ENCODE results near the gene PREB. TPM values are rescaled to one million over a fixed set of nuclear protein-coding genes. Genes with fewer than 3 reads are reported as not detected.

PREB gene
- total RNA-seq, 1 donor from 2014 or later, result 48.9 TPM

- Histone ChIP-seq H3K9ac (ENCODE audit: low read length) (no peak within 1 kb of the TSS), H3K9me3 (ENCODE audit: insufficient read depth, low read depth, low read length) (peaks cover 4% of the 10 kb centered on the region), H3K27me3 (ENCODE audit: insufficient read depth, low read length) (peaks cover 13% of the 10 kb centered on the region), H2AFZ (ENCODE audit: low read depth, low read length) (no peak within 1 kb of the TSS), H3K79me2 (ENCODE audit: insufficient read depth, low read length) (peaks cover under 1% of the 10 kb centered on the region), H3K4me3 (ENCODE audit: insufficient read depth, low read depth, low read length) (no peak within 1 kb of the TSS), H3K4me2 (ENCODE audit: low read length) (no peak within 1 kb of the TSS), H3K36me3 (ENCODE audit: insufficient read depth, low read length) (no peaks in the 10 kb centered on the region), H4K20me1 (ENCODE audit: insufficient read depth, low read length) (no peaks in the 10 kb centered on the region), H3K27ac (ENCODE audit: low read depth, low read length) (no peak within 1 kb of the TSS), H3K4me1 (ENCODE audit: insufficient read depth, low read length) (no peaks in the 10 kb centered on the region)
- H3K36me3 Mint-ChIP-seq (ENCODE audit: low read depth, unreplicated experiment), result no peaks in the 10 kb centered on the region
- no peaks in the 10 kb centered on the region for H3K4me1 Mint-ChIP-seq (ENCODE audit: low read depth, unreplicated experiment)
- no peak within 1 kb of the TSS for H3K4me3 Mint-ChIP-seq (ENCODE audit: unreplicated experiment)
- H3K27me3 Mint-ChIP-seq (ENCODE audit: low read depth, unreplicated experiment), result peaks cover 27% of the 10 kb centered on the region
- H3K9me3 Mint-ChIP-seq (ENCODE audit: unreplicated experiment), result peaks cover 2% of the 10 kb centered on the region
- no peak within 1 kb of the TSS for H3K27ac Mint-ChIP-seq (ENCODE audit: unreplicated experiment)
- DNase-seq (ENCODE audit: low read depth) (no peak), FAIRE-seq (no peak)
- TF ChIP-seq CTCF (IDR thresholded peaks at IDR 0.05; ENCODE audit: insufficient read depth, low read depth, low read length) (no peak), EZH2 (IDR thresholded peaks at IDR 0.05; ENCODE audit: insufficient read depth, low read length) (no peak)
These were observed 4.9 kb upstream of the PREB start, which contains the start of gene PRR30 for GRCh38 chr2:27139310-27139709. Gene PRR30 (minus strand): TSS chr2:27139410. CDS start chr2:27138329, 1,081 bp downstream.

- Mint-ChIP-seq H3K27ac (ENCODE audit: unreplicated experiment) (no peak overlapping the region), H3K4me1 (ENCODE audit: low read depth, unreplicated experiment) (peaks cover 2% of the 10 kb centered on the region), H3K9me3 (ENCODE audit: unreplicated experiment) (no peaks in the 10 kb centered on the region), H3K27me3 (ENCODE audit: low read depth, unreplicated experiment) (peaks cover 22% of the 10 kb centered on the region), H3K36me3 (ENCODE audit: low read depth, unreplicated experiment) (peaks cover under 1% of the 10 kb centered on the region), H3K4me3 (ENCODE audit: unreplicated experiment) (no peak overlapping the region)
- no peak for DNase-seq (ENCODE audit: low read depth)
- no peak overlapping the region for H3K9ac ChIP-seq (ENCODE audit: low read length)
- H2AFZ ChIP-seq (ENCODE audit: low read depth, low read length), result no peak overlapping the region
- peaks cover 8% of the 10 kb centered on the region for H4K20me1 ChIP-seq (ENCODE audit: insufficient read depth, low read length)
- H3K4me3 ChIP-seq (ENCODE audit: insufficient read depth, low read depth, low read length), result no peak overlapping the region
- no peak for TF ChIP-seq EZH2 (IDR thresholded peaks at IDR 0.05; ENCODE audit: insufficient read depth, low read length)
- no peak for TF ChIP-seq CTCF (IDR thresholded peaks at IDR 0.05; ENCODE audit: insufficient read depth, low read depth, low read length)
- peaks cover 8% of the 10 kb centered on the region for H3K4me1 ChIP-seq (ENCODE audit: insufficient read depth, low read length)
- no peak overlapping the region for H3K27ac ChIP-seq (ENCODE audit: low read depth, low read length)
- H3K9me3 ChIP-seq (ENCODE audit: insufficient read depth, low read depth, low read length), result peaks cover 4% of the 10 kb centered on the region
- FAIRE-seq, result no peak
- peaks cover 8% of the 10 kb centered on the region for H3K27me3 ChIP-seq (ENCODE audit: insufficient read depth, low read length)
- H3K79me2 ChIP-seq (ENCODE audit: insufficient read depth, low read length), result peaks cover 12% of the 10 kb centered on the region
- H3K36me3 ChIP-seq (ENCODE audit: insufficient read depth, low read length), result no peaks in the 10 kb centered on the region
- H3K4me2 ChIP-seq (ENCODE audit: low read length), result no peak overlapping the region
These were observed 3.7 kb upstream of the PREB start for GRCh38 chr2:27138111-27138510.

GRCh38 chr2:27137322-27137935 lies 3.0 kb upstream of the PREB start:
- peaks cover 19% of the 10 kb centered on the region for H3K79me2 ChIP-seq (ENCODE audit: insufficient read depth, low read length)
- H3K4me1 ChIP-seq (ENCODE audit: insufficient read depth, low read length), result peaks cover 9% of the 10 kb centered on the region
- H3K27ac ChIP-seq (ENCODE audit: low read depth, low read length), result no peak overlapping the region
- Mint-ChIP-seq H3K36me3 (ENCODE audit: low read depth, unreplicated experiment) (peaks cover 5% of the 10 kb centered on the region), H3K9me3 (ENCODE audit: unreplicated experiment) (no peaks in the 10 kb centered on the region), H3K27me3 (ENCODE audit: low read depth, unreplicated experiment) (peaks cover 16% of the 10 kb centered on the region), H3K4me3 (ENCODE audit: unreplicated experiment) (no peak overlapping the region), H3K4me1 (ENCODE audit: low read depth, unreplicated experiment) (peaks cover 6% of the 10 kb centered on the region), H3K27ac (ENCODE audit: unreplicated experiment) (no peak overlapping the region)
- H3K27me3 ChIP-seq (ENCODE audit: insufficient read depth, low read length), result peaks cover 6% of the 10 kb centered on the region
- no peaks in the 10 kb centered on the region for H3K36me3 ChIP-seq (ENCODE audit: insufficient read depth, low read length)
- no peak overlapping the region for H3K4me2 ChIP-seq (ENCODE audit: low read length)
- FAIRE-seq (no peak), DNase-seq (ENCODE audit: low read depth) (no peak)
- H3K9me3 ChIP-seq (ENCODE audit: insufficient read depth, low read depth, low read length), result no peaks in the 10 kb centered on the region
- no peak for TF ChIP-seq EZH2 (IDR thresholded peaks at IDR 0.05; ENCODE audit: insufficient read depth, low read length)
- TF ChIP-seq CTCF (IDR thresholded peaks at IDR 0.05; ENCODE audit: insufficient read depth, low read depth, low read length), result no peak
- no peak overlapping the region for H3K4me3 ChIP-seq (ENCODE audit: insufficient read depth, low read depth, low read length)
- H2AFZ ChIP-seq (ENCODE audit: low read depth, low read length), result no peak overlapping the region
- H4K20me1 ChIP-seq (ENCODE audit: insufficient read depth, low read length), result peaks cover 15% of the 10 kb centered on the region
- H3K9ac ChIP-seq (ENCODE audit: low read length), result no peak overlapping the region
